HepG2 (cell line): ENCODE results near the gene DELE1. TPM values are rescaled to one million over a fixed set of nuclear protein-coding genes. Genes with fewer than 3 reads are reported as not detected.

Source experiments
- CERS6 ChIP-seq: sonication (generic); formaldehyde crosslinking; IDR thresholded peaks from 2 replicates; pipeline ENCODE4 v1.5.0; 2020; ENCODE audit warnings: missing genetic modification reagents
- EEA1 ChIP-seq: sonication (generic); formaldehyde crosslinking; IDR thresholded peaks from 2 replicates; pipeline ENCODE4 v1.5.1; 2020; ENCODE audit warnings: mild to moderate bottlenecking, missing genetic modification reagents, borderline replicate concordance
- MIER2 ChIP-seq: IDR thresholded peaks from 2 replicates; pipeline ENCODE4 v1.6.1; 2016; ENCODE audit warnings: missing biosample characterization, missing genetic modification reagents
- RAD51 ChIP-seq: fragments of 450-650 bp; IDR thresholded peaks from 2 replicates; pipeline ENCODE4 v1.6.1; 2016; ENCODE audit warnings: borderline replicate concordance
- RBM39 ChIP-seq: fragments of 200-400 bp; formaldehyde crosslinking; IDR thresholded peaks from one replicate; pipeline ENCODE4 v1.6.1; 2018; ENCODE audit warnings: antibody characterized with exemption, mild to moderate bottlenecking, low read depth, low read length; ENCODE audit not compliant: poor library complexity, severe bottlenecking
- SMAD9 ChIP-seq: sonication (generic); formaldehyde crosslinking; IDR thresholded peaks from 2 replicates; pipeline ENCODE4 v1.5.1; 2020; ENCODE audit warnings: mild to moderate bottlenecking, missing genetic modification reagents
- SNAI1 ChIP-seq: sonication (generic); formaldehyde crosslinking; IDR thresholded peaks from 2 replicates; pipeline ENCODE4 v1.5.0; 2020; ENCODE audit warnings: mild to moderate bottlenecking, missing genetic modification reagents, borderline replicate concordance
- TERF1 ChIP-seq: sonication (generic); formaldehyde crosslinking; IDR thresholded peaks from 2 replicates; pipeline ENCODE4 v1.8.0; 2022; ENCODE audit warnings: mild to moderate bottlenecking, missing genetic modification reagents, moderate library complexity
- THYN1 ChIP-seq: sonication (generic); formaldehyde crosslinking; IDR thresholded peaks from 2 replicates; pipeline ENCODE4 v1.8.1; 2023; ENCODE audit warnings: low read depth, mild to moderate bottlenecking, moderate library complexity, missing genetic modification reagents, borderline replicate concordance
- TOE1 ChIP-seq: sonication (generic); formaldehyde crosslinking; IDR thresholded peaks from 2 replicates; pipeline ENCODE4 v1.4.0; 2020; ENCODE audit warnings: mild to moderate bottlenecking, missing genetic modification reagents
- XRCC5 ChIP-seq: fragments of 200-400 bp; formaldehyde crosslinking; optimal IDR thresholded peaks from 2 replicates; pipeline ENCODE3; 2017; ENCODE audit warnings: mild to moderate bottlenecking, low read length
- YEATS4 ChIP-seq: sonication (generic); formaldehyde crosslinking; IDR thresholded peaks from 2 replicates; pipeline ENCODE4 v1.4.0; 2020; ENCODE audit warnings: missing genetic modification reagents, borderline replicate concordance
- ZNF142 ChIP-seq: sonication (generic); formaldehyde crosslinking; IDR thresholded peaks from 2 replicates; pipeline ENCODE4 v1.4.0; 2020; ENCODE audit warnings: missing genetic modification reagents
- ZNF20 ChIP-seq: sonication (generic); formaldehyde crosslinking; IDR thresholded peaks from 2 replicates; pipeline ENCODE4 v1.4.0; 2020; ENCODE audit warnings: mild to moderate bottlenecking, moderate library complexity, missing genetic modification reagents
- ZNF264 ChIP-seq: sonication (generic); formaldehyde crosslinking; IDR thresholded peaks from 2 replicates; pipeline ENCODE4 v1.4.0; 2020; ENCODE audit warnings: missing genetic modification reagents
- ZNF274 ChIP-seq: sonication (generic); formaldehyde crosslinking; IDR thresholded peaks from 2 replicates; pipeline ENCODE4 v1.5.1; 2020; ENCODE audit warnings: mild to moderate bottlenecking, missing genetic modification reagents
- ZNF552 ChIP-seq: sonication (generic); formaldehyde crosslinking; IDR thresholded peaks from 2 replicates; pipeline ENCODE4 v1.9.0; 2022; ENCODE audit warnings: missing genetic modification reagents, mild to moderate bottlenecking, borderline replicate concordance
- ZNF704 ChIP-seq: sonication (generic); formaldehyde crosslinking; IDR thresholded peaks from 2 replicates; pipeline ENCODE4 v1.8.1; 2023; ENCODE audit warnings: mild to moderate bottlenecking, inconsistent platforms, moderate library complexity, missing genetic modification reagents, borderline replicate concordance
- ZNF766 ChIP-seq: sonication (generic); formaldehyde crosslinking; IDR thresholded peaks from 2 replicates; pipeline ENCODE4 v1.5.0; 2020; ENCODE audit warnings: missing genetic modification reagents, borderline replicate concordance
- ZSCAN21 ChIP-seq: sonication (generic); formaldehyde crosslinking; IDR thresholded peaks from 2 replicates; pipeline ENCODE4 v1.8.0; 2022; ENCODE audit warnings: mild to moderate bottlenecking, missing genetic modification reagents, moderate library complexity, borderline replicate concordance
- polyA plus RNA-seq, 8 experiments: library from polyadenylated mRNA; depleted of rRNA in 3 of 8; stranded (reverse) in 7 of 8; unstranded in 1 of 8; fragments of >200 nt; fragmentation: Illumina TruSeq in 4 of 8; extraction: Trizol in 4 of 8; gene quantifications; 2 replicates each; pipeline versions ENCODE4 v1.2.1 to v1.2.3, GENCODE V29; 2011 to 2016; ENCODE audit warnings: low read depth in 4 of 8, missing spikeins in 1 of 8, mixed read lengths in 1 of 8; ENCODE audit not compliant: insufficient read depth in 1 of 8
- total RNA-seq, 5 experiments: library from RNA; depleted of rRNA; stranded (reverse); fragments of >200 nt; fragmentation: Illumina TruSeq; extraction: Trizol; gene quantifications; 2 replicates each; pipeline ENCODE4 v1.2.3, GENCODE V29; 2016; ENCODE audit warnings: low read depth in 1 of 5

DELE1 gene
- total and polyA plus RNA-seq, 2 of the 13 experiments (the other 11 are each of a cell fraction or from before 2014, with no cell fraction given), result 57.5 to 90.3 TPM

- TF ChIP-seq ZNF274 (CRISPR knock-in tag), result peak; percentile 23
- TF ChIP-seq ZNF20 (CRISPR knock-in tag), result no peak
- TF ChIP-seq TERF1 (CRISPR knock-in tag), result no peak
- TF ChIP-seq SNAI1 (CRISPR knock-in tag), result no peak
- TF ChIP-seq RAD51, result no peak
- TF ChIP-seq ZSCAN21, result no peak
- TF ChIP-seq THYN1 (CRISPR knock-in tag), result no peak
- TF ChIP-seq ZNF704 (CRISPR knock-in tag), result 0 out of 2 replicates have a peak, but pooled peaks have one; percentile 56
- TF ChIP-seq TOE1 (CRISPR knock-in tag), result no peak
- TF ChIP-seq MIER2, result peak; percentile 78
- TF ChIP-seq ZNF142 (CRISPR knock-in tag), result no peak
- no peak for TF ChIP-seq RBM39
- no peak for TF ChIP-seq CERS6 (CRISPR knock-in tag)
- TF ChIP-seq SMAD9 (CRISPR knock-in tag), result no peak
- TF ChIP-seq ZNF264 (CRISPR knock-in tag), result no peak
- peak; percentile 19 for TF ChIP-seq XRCC5
- no peak for TF ChIP-seq EEA1 (CRISPR knock-in tag)
- no peak for TF ChIP-seq ZNF766
- TF ChIP-seq YEATS4 (CRISPR knock-in tag), result no peak
- no peak for TF ChIP-seq ZNF552
Observed at GRCh38 chr5:141878711-141879425, 44.8 kb upstream of the DELE1 start (continued).
